ENCODE measurements around the gene FAM168A. TPM values are rescaled to one million over a fixed set of nuclear protein-coding genes. Genes with fewer than 3 reads are reported as not detected.

FAM168A gene
- total and polyA plus RNA-seq, 9 of the 15 experiments (the other 6 are each of a cell fraction or from before 2014, with no cell fraction given) = 0.44 to 7.2 (median 2.9) TPM

DNA sequence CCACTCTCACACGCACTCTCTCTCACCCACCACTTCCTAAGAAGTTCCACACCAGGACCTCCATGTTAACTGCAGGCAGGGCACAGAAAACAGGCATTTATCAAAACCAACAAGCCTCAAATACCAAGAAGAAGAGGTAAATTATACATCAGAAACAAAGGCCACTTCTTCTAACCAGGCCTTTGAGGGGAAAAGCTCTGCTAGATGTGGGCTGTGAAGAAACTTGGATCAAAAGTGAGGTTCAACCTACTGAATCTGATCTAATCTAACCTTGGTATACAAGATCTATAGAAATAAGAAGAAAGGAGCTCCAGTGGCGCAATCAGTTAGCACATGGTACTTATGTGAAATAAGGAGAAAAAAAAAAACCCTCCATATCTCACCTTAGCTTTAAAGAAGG, 91.9 kb downstream of the FAM168A start:
- H3K4me1 ChIP-seq (replicated peaks in 1 of 2; ENCODE audit: control insufficient read depth in 2 of 2, insufficient read depth in 2 of 2, low read length in 2 of 2) = no peaks in the 10 kb centered on the region
- intact Hi-C loops (cut with micrococcal nuclease) = no loop called here
- H2AFZ ChIP-seq (ENCODE audit: low read depth, low read length) = no peak overlapping the region
- CTCF ChIA-PET (ENCODE audit: low intra/inter-chr PET ratio) = no interaction called here
- H3K79me2 ChIP-seq (ENCODE audit: control insufficient read depth, insufficient read depth, low read length) = no peaks in the 10 kb centered on the region
- TF ChIP-seq POLR3G (IDR thresholded peaks at IDR 0.05; ENCODE audit: extremely low read depth, insufficient read length, insufficient replicate concordance) = no peak
- TF ChIP-seq SMAD4 (CRISPR knock-in tag; conservative IDR thresholded peaks at IDR 0.05) = no peak
- no peak for TF ChIP-seq KAT2B (IDR thresholded peaks at IDR 0.05; ENCODE audit: low read depth, low read length)
- TF ChIP-seq RFX5 (IDR thresholded peaks at IDR 0.05; ENCODE audit: low read depth, low read length) = no peak
- no peak for TF ChIP-seq ZNF778 (CRISPR knock-in tag; IDR thresholded peaks at IDR 0.05)
- TF ChIP-seq, protein P1, sequence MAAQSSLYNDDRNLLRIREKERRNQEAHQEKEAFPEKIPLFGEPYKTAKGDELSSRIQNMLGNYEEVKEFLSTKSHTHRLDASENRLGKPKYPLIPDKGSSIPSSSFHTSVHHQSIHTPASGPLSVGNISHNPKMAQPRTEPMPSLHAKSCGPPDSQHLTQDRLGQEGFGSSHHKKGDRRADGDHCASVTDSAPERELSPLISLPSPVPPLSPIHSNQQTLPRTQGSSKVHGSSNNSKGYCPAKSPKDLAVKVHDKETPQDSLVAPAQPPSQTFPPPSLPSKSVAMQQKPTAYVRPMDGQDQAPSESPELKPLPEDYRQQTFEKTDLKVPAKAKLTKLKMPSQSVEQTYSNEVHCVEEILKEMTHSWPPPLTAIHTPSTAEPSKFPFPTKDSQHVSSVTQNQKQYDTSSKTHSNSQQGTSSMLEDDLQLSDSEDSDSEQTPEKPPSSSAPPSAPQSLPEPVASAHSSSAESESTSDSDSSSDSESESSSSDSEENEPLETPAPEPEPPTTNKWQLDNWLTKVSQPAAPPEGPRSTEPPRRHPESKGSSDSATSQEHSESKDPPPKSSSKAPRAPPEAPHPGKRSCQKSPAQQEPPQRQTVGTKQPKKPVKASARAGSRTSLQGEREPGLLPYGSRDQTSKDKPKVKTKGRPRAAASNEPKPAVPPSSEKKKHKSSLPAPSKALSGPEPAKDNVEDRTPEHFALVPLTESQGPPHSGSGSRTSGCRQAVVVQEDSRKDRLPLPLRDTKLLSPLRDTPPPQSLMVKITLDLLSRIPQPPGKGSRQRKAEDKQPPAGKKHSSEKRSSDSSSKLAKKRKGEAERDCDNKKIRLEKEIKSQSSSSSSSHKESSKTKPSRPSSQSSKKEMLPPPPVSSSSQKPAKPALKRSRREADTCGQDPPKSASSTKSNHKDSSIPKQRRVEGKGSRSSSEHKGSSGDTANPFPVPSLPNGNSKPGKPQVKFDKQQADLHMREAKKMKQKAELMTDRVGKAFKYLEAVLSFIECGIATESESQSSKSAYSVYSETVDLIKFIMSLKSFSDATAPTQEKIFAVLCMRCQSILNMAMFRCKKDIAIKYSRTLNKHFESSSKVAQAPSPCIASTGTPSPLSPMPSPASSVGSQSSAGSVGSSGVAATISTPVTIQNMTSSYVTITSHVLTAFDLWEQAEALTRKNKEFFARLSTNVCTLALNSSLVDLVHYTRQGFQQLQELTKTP (IDR thresholded peaks at IDR 0.05; ENCODE audit: low read depth in 1 of 2, partially characterized antibody in 2 of 2) = no peak
- TF ChIP-seq ETV5 (CRISPR knock-in tag; IDR thresholded peaks at IDR 0.05; ENCODE audit: low read depth) = no peak
- no peak for TF ChIP-seq FOS (IDR thresholded peaks at IDR 0.05; ENCODE audit: extremely low read depth, insufficient read length)
- TF ChIP-seq, protein P2, sequence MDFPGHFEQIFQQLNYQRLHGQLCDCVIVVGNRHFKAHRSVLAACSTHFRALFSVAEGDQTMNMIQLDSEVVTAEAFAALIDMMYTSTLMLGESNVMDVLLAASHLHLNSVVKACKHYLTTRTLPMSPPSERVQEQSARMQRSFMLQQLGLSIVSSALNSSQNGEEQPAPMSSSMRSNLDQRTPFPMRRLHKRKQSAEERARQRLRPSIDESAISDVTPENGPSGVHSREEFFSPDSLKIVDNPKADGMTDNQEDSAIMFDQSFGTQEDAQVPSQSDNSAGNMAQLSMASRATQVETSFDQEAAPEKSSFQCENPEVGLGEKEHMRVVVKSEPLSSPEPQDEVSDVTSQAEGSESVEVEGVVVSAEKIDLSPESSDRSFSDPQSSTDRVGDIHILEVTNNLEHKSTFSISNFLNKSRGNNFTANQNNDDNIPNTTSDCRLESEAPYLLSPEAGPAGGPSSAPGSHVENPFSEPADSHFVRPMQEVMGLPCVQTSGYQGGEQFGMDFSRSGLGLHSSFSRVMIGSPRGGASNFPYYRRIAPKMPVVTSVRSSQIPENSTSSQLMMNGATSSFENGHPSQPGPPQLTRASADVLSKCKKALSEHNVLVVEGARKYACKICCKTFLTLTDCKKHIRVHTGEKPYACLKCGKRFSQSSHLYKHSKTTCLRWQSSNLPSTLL (IDR thresholded peaks at IDR 0.05) = no peak
- no peak for DNase-seq (ENCODE audit: extremely low read depth in 1 of 4, low spot score in 3 of 4)
- no peaks in the 10 kb centered on the region for H3K9me3 ChIP-seq (replicated peaks; ENCODE audit: control insufficient read depth, insufficient read depth, low read depth, low read length)
- BruUV-seq (replicated peaks) = no TSS peak
- 6% methylated on average over 2 of the region's 2 CpGs for WGBS (ENCODE audit: insufficient coverage, low coverage, missing lambda C conversion rate)
- ATAC-seq = no peak
- no peaks in the 10 kb centered on the region for H3K27me3 ChIP-seq (ENCODE audit: control insufficient read depth in 2 of 2, insufficient read depth in 2 of 2, low read length in 2 of 2)
- POLR2A ChIA-PET = interaction anchor here (0.6 kb wide), 1 partner anchor 96 kb away, joined by 3 read pairs; no protein-coding TSS in a partner anchor
- no peaks in the 10 kb centered on the region for H3K9me1 ChIP-seq (ENCODE audit: control insufficient read depth, insufficient read depth, low read length)
- H4K20me1 ChIP-seq (replicated peaks; ENCODE audit: control insufficient read depth, insufficient read depth, low read length) = no peaks in the 10 kb centered on the region
- H3K4me2 ChIP-seq (ENCODE audit: insufficient read depth, low read length) = no peak overlapping the region
- no peak for FAIRE-seq
- no peak overlapping the region for H3K4me3 ChIP-seq
- H3K27ac ChIP-seq (ENCODE audit: extremely low read depth, low read depth, low read length) = no peak overlapping the region
- H3K36me3 ChIP-seq (ENCODE audit: control insufficient read depth, insufficient read depth, low read length) = no peaks in the 10 kb centered on the region
- no peak overlapping the region for H3K9ac ChIP-seq (ENCODE audit: insufficient read depth in 1 of 2, low read depth in 2 of 2, low read length in 2 of 2)
- in situ Hi-C loops (cut with MboI) = no loop called here
